ENCODE measurements around the gene NSDHL. TPM values are rescaled to one million over a fixed set of nuclear protein-coding genes. Genes with fewer than 3 reads are reported as not detected.

Gene NSDHL
- total RNA-seq, 1 experiment from 2014 or later = 31.6 TPM

- Histone ChIP-seq H3K9me3 (ENCODE audit: control insufficient read depth, low read depth, low read length) (peaks cover 57% of the 10 kb centered on the region), H3K79me2 (ENCODE audit: insufficient read depth, low read length) (no peaks in the 10 kb centered on the region), H3K27me3 (ENCODE audit: insufficient read depth, low read length) (no peaks in the 10 kb centered on the region), H3K23me2 (ENCODE audit: insufficient read length, low read depth, low read length, poor library complexity, severe bottlenecking) (no peaks in the 10 kb centered on the region), H3K23ac (ENCODE audit: insufficient read length, low read depth, low read length) (no peak overlapping the region), H3K56ac (ENCODE audit: insufficient read length, low read depth, low read length) (no peak overlapping the region), H3K4me2 (ENCODE audit: insufficient read depth, insufficient read length, low read length) (no peak overlapping the region), H3K27ac (ENCODE audit: insufficient read length, low read depth, low read length) (no peak overlapping the region), H4K5ac (ENCODE audit: insufficient read length, low read depth, low read length) (no peak overlapping the region), H3T11ph (ENCODE audit: low read length) (no peak overlapping the region), H2BK15ac (ENCODE audit: low read depth, low read length) (no peak overlapping the region), H3K4me1 (ENCODE audit: insufficient read depth, low read length) (no peaks in the 10 kb centered on the region), H3K4ac (ENCODE audit: low read depth, low read length) (no peak overlapping the region), H4K91ac (ENCODE audit: insufficient read length, low read depth, low read length) (no peak overlapping the region), H2BK12ac (ENCODE audit: insufficient read length, low read depth, low read length) (no peak overlapping the region), H3K79me1 (ENCODE audit: insufficient read depth, low read depth, low read length, poor library complexity, severe bottlenecking) (no peaks in the 10 kb centered on the region), H2BK120ac (ENCODE audit: low read depth, low read length, poor library complexity, severe bottlenecking) (no peak overlapping the region), H3K9ac (ENCODE audit: extremely low read depth, insufficient read length, low read length) (no peak overlapping the region), H3K14ac (ENCODE audit: insufficient read depth, low read length) (no peak overlapping the region), H2AK5ac (ENCODE audit: insufficient read length, low read length) (no peak overlapping the region), H2BK5ac (ENCODE audit: insufficient read length, low read length) (no peak overlapping the region), H2BK20ac (ENCODE audit: low read depth, low read length, poor library complexity, severe bottlenecking) (no peak overlapping the region), H3K18ac (ENCODE audit: insufficient read length, low read depth, low read length) (no peak overlapping the region), H2AFZ (ENCODE audit: low read length) (no peak overlapping the region), H4K20me1 (ENCODE audit: control insufficient read depth, insufficient read depth, insufficient read length) (peaks cover 3% of the 10 kb centered on the region), H4K8ac (replicated peaks; ENCODE audit: insufficient read length, low read depth, low read length) (no peak overlapping the region)
- TF ChIP-seq CTCF (conservative IDR thresholded peaks at IDR 0.05) = no peak
- peaks cover 2% of the 10 kb centered on the region; the same call in 1 of the 2 replicates for H3K27me3 Mint-ChIP-seq (ENCODE audit: low read depth)
- DNase-seq = no peak
- no CpG with 5 or more reads among the region's 6 CpGs for WGBS (ENCODE audit: extremely low coverage, insufficient read length, low lambda C conversion rate)
- H3K9me3 Mint-ChIP-seq = peaks cover 31 to 55% of the 10 kb centered on the region in 2 experiments
- no peak overlapping the region for H3K4me3 Mint-ChIP-seq
- H3K4me1 Mint-ChIP-seq = peaks cover 0 to 3% of the 10 kb centered on the region in 2 experiments; a peak in 1 of 4 replicates
- H3K36me3 Mint-ChIP-seq (ENCODE audit: insufficient read depth in 1 of 3, low read depth in 3 of 3) = peaks cover 4 to 9% (median 5%) of the 10 kb centered on the region in 3 experiments; a peak in 4 of 7 replicates
- H3K27ac Mint-ChIP-seq = no peak overlapping the region
Observed at GRCh38 chrX:152823657-152824056, 7.2 kb upstream of the NSDHL start.

Measured in H9 (cell line).